SK-N-SH (cell line): ENCODE measurements around the gene MCTP1. TPM values are rescaled to one million over a fixed set of nuclear protein-coding genes. Genes with fewer than 3 reads are reported as not detected.

ENCODE experiments used
- CTCF ChIA-PET: fragments of 300-600, 350-600 bp; formaldehyde crosslinking; extraction: SDS; loops from one replicate; lab custom pipeline; 2021; lab: Yijun Ruan, JAX
- POLR2A ChIA-PET: fragments of 350-600 bp; sonication (Branson Sonifier 250); formaldehyde crosslinking; extraction: SDS; loops from one replicate; lab custom pipeline; 2020; ENCODE audit warnings: antibody characterized with exemption, inconsistent platforms; lab: Yijun Ruan, JAX
- DNase-seq: peaks from one replicate; pipeline ENCODE4 v3.0.0; 2012
- H2AFZ ChIP-seq: fragments of 200-600 bp; sonication (generic); 2 replicates; pipeline ENCODE4 v1.8.1; 2016; ENCODE audit warnings: antibody characterized with exemption, mild to moderate bottlenecking, low read depth
- H3F3A ChIP-seq: fragments of 200-600 bp; sonication (generic); replicated peaks from 2 replicates; pipeline ENCODE3; 2016; ENCODE audit warnings: antibody characterized with exemption, mild to moderate bottlenecking; ENCODE audit not compliant: insufficient read depth
- H3K27ac ChIP-seq, 2 experiments: fragments of 200-500 bp in 1 of 2; fragments of 200-600 bp in 1 of 2; sonication (Bioruptor generic) in 1 of 2; sonication (generic), shearing (Covaris generic) in 1 of 2; 2 replicates each; pipeline versions ENCODE4 v1.5.1 to v1.6.1; 2014 to 2016; ENCODE audit warnings: low read depth in 2 of 2, inconsistent platforms in 1 of 2, low read length in 1 of 2, mild to moderate bottlenecking in 1 of 2, mixed read lengths in 1 of 2
- H3K27me3 ChIP-seq: fragments of 200-600 bp; sonication (generic), shearing (Covaris generic); 2 replicates; pipeline ENCODE4 v1.6.1; 2016; ENCODE audit warnings: mixed run types; ENCODE audit not compliant: insufficient read depth
- H3K36me3 ChIP-seq, 2 experiments: fragments of 200-500 bp in 1 of 2; fragments of 200-600 bp in 1 of 2; sonication (Bioruptor generic) in 1 of 2; sonication (generic) in 1 of 2; replicated peaks in 1 of 2; 2 replicates each; pipeline versions ENCODE3 to v1.5.1; 2014 to 2016; ENCODE audit warnings: low read length in 1 of 2, mild to moderate bottlenecking in 1 of 2; ENCODE audit not compliant: insufficient read depth in 2 of 2, control insufficient read depth in 1 of 2
- H3K4me1 ChIP-seq, 2 experiments: fragments of 200-500 bp in 1 of 2; fragments of 200-600 bp in 1 of 2; sonication (Bioruptor generic) in 1 of 2; sonication (generic), shearing (Covaris generic) in 1 of 2; 2 replicates each; pipeline versions ENCODE4 v1.5.1 to v1.6.1; 2014 to 2016; ENCODE audit warnings: low read depth in 1 of 2, low read length in 1 of 2, mixed run types in 1 of 2; ENCODE audit not compliant: insufficient read depth in 2 of 2, control insufficient read depth in 1 of 2
- H3K4me2 ChIP-seq: fragments of 200-600 bp; sonication (generic), shearing (Covaris generic); 2 replicates; pipeline ENCODE4 v1.6.1; 2017; ENCODE audit warnings: mixed run types
- H3K4me3 ChIP-seq, 2 experiments: fragments of 200-500 bp in 1 of 2; fragments of 200-600 bp in 1 of 2; sonication (Bioruptor generic) in 1 of 2; sonication (generic), shearing (Covaris generic) in 1 of 2; 2 replicates each; pipeline versions ENCODE4 v1.5.1 to v1.8.1; 2014 to 2016; ENCODE audit warnings: low read depth in 2 of 2, inconsistent platforms in 1 of 2, low read length in 1 of 2, mild to moderate bottlenecking in 1 of 2, mixed read lengths in 1 of 2, moderate library complexity in 1 of 2
- H3K79me2 ChIP-seq: fragments of 200-600 bp; sonication (generic); 2 replicates; pipeline ENCODE4 v1.8.1; 2017; ENCODE audit warnings: mild to moderate bottlenecking; ENCODE audit not compliant: insufficient read depth
- H3K9ac ChIP-seq: fragments of 200-600 bp; sonication (generic); 2 replicates; pipeline ENCODE4 v1.6.1; 2017; ENCODE audit warnings: mixed run types
- H3K9me2 ChIP-seq: fragments of 200-600 bp; sonication (generic); 2 replicates; pipeline ENCODE4 v1.6.1; 2017; ENCODE audit warnings: mixed run types
- H3K9me3 ChIP-seq: fragments of 200-600 bp; sonication (generic); 2 replicates; pipeline ENCODE4 v1.6.1; 2017; ENCODE audit warnings: mixed run types, mild to moderate bottlenecking, moderate library complexity
- H4K20me1 ChIP-seq: fragments of 200-600 bp; sonication (generic); 2 replicates; pipeline ENCODE4 v1.6.1; 2017; ENCODE audit warnings: mild to moderate bottlenecking, mixed run types; ENCODE audit not compliant: insufficient read depth
- EP300 ChIP-seq, 2 experiments: IDR thresholded peaks; 2 replicates each; pipeline versions ENCODE4 v1.4.0 to v1.6.1; 2012; ENCODE audit warnings: borderline replicate concordance in 1 of 2, low read depth in 1 of 2, low read length in 1 of 2
- FOXJ3 ChIP-seq: sonication (generic); formaldehyde crosslinking; IDR thresholded peaks from 2 replicates; pipeline ENCODE4 v1.5.1; 2020; ENCODE audit warnings: mild to moderate bottlenecking, missing genetic modification reagents
- FOXM1 ChIP-seq: IDR thresholded peaks from 2 replicates; pipeline ENCODE4 v1.4.0; 2012; ENCODE audit warnings: low read depth, mild to moderate bottlenecking
- GABPA ChIP-seq: IDR thresholded peaks from 2 replicates; pipeline ENCODE4 v1.4.0; 2012; ENCODE audit warnings: low read depth, mild to moderate bottlenecking
- GATA2 ChIP-seq: sonication (generic); formaldehyde crosslinking; IDR thresholded peaks from 2 replicates; pipeline ENCODE4 v1.5.0; 2020; ENCODE audit warnings: mild to moderate bottlenecking, missing genetic modification reagents
- MEF2A ChIP-seq: IDR thresholded peaks from 2 replicates; pipeline ENCODE4 v1.4.0; 2012; ENCODE audit warnings: low read depth, borderline replicate concordance
- NFIC ChIP-seq: IDR thresholded peaks from 2 replicates; pipeline ENCODE4 v1.4.0; 2012; ENCODE audit warnings: borderline replicate concordance
- POLR2AphosphoS5 ChIP-seq: IDR thresholded peaks from 2 replicates; pipeline ENCODE4 v1.6.1; 2012; ENCODE audit warnings: low read depth, low read length
- RCOR1 ChIP-seq: fragments of 150-350 bp; IDR thresholded peaks from 2 replicates; pipeline ENCODE4 v1.6.1; 2017; ENCODE audit warnings: antibody characterized with exemption, low read length
- RXRA ChIP-seq: IDR thresholded peaks from 2 replicates; pipeline ENCODE4 v1.4.0; 2012; ENCODE audit warnings: low read depth, mild to moderate bottlenecking, borderline replicate concordance
- SMC3 ChIP-seq: IDR thresholded peaks from 2 replicates; pipeline ENCODE4 v1.6.1; 2012; ENCODE audit warnings: low read depth, low read length, improper control_type of control experiment
- TAF1 ChIP-seq: IDR thresholded peaks from 2 replicates; pipeline ENCODE4 v1.6.1; 2012; ENCODE audit warnings: low read depth, mild to moderate bottlenecking, low read length, moderate library complexity, borderline replicate concordance
- TEAD4 ChIP-seq: IDR thresholded peaks from 2 replicates; pipeline ENCODE4 v1.4.0; 2012; ENCODE audit warnings: mild to moderate bottlenecking, borderline replicate concordance; ENCODE audit not compliant: insufficient read depth
- WGBS: methylation state at CpG from one replicate; pipeline ENCODE4 v1.1.6; 2017; ENCODE audit warnings: low lambda C conversion rate; 5-methylcytosine and 5-hydroxymethylcytosine counted together
- polyA plus RNA-seq, 3 experiments: library from polyadenylated mRNA; depleted of rRNA; stranded (reverse); fragments of >200 nt; gene quantifications; 2 replicates each; pipeline ENCODE4 v1.2.3, GENCODE V29; 2012
- TF ChIP-seq, protein P1 (sequence below): IDR thresholded peaks from 2 replicates; pipeline ENCODE4; 2012
- TF ChIP-seq, protein P2 (sequence below): IDR thresholded peaks from 2 replicates; pipeline ENCODE4 v1.6.1; 2012; ENCODE audit warnings: mild to moderate bottlenecking, low read depth, low read length, moderate library complexity
- TF ChIP-seq, protein P3 (sequence below): IDR thresholded peaks from 2 replicates; pipeline ENCODE4 v1.4.0; 2012; ENCODE audit warnings: low read depth, borderline replicate concordance
- TF ChIP-seq, protein P4 (sequence below): fragments of 200-600 bp; sonication (generic); IDR thresholded peaks from 2 replicates; pipeline ENCODE4 v1.6.1; 2017; ENCODE audit warnings: antibody characterized with exemption, mild to moderate bottlenecking, moderate library complexity

Gene MCTP1
- polyA plus RNA-seq, 1 of the 3 experiments (the other 2 are of a cell fraction): 0.53 TPM

DNA sequence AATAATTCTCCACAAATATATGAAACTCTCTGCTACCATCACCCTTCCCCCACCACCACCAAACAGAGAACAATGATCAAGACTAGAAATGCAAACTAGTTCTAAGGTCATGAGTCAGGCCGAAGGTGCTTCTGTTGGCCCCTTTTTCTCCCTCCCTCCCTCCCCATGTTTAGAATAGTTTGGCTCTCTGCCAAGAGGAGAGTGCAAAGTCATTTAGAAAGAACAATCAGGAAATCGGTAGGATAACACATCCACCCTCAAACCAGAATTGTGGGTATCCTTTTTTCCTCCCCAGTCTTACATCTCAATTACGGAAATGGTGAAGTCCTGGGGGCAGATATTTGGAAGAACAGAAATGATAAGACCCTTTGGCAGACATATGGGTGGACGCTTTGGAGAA, 496.4 kb downstream of the MCTP1 start:
- Histone ChIP-seq H4K20me1 (no peaks in the 10 kb centered on the region), H3K4me2 (no peak overlapping the region), H3K9me3 (no peaks in the 10 kb centered on the region), H3K27ac (no peak overlapping the region), H3K9me2 (no peaks in the 10 kb centered on the region), H3K27me3 (no peaks in the 10 kb centered on the region), H3F3A (peaks cover 8% of the 10 kb centered on the region), H3K36me3 (no peaks in the 10 kb centered on the region), H3K9ac (no peak overlapping the region), H3K79me2 (no peaks in the 10 kb centered on the region), H3K4me3 (no peak overlapping the region), H3K4me1 (no peaks in the 10 kb centered on the region), H2AFZ (no peak overlapping the region)
- 91% methylated on average over 4 of the region's 4 CpGs for WGBS
- TF ChIP-seq TEAD4 (no peak), EP300 (IDR thresholded peaks at IDR 0.05; ENCODE audit: borderline replicate concordance in 1 of 2, low read depth in 1 of 2, low read length in 1 of 2) (no peak), NFIC (no peak), GABPA (no peak), SMC3 (no peak), TAF1 (no peak), RCOR1 (no peak), RXRA (no peak), MEF2A (no peak), FOXM1 (no peak), POLR2AphosphoS5 (no peak), GATA2 (CRISPR knock-in tag) (no peak), FOXJ3 (CRISPR knock-in tag) (no peak)
- TF ChIP-seq, protein P1, sequence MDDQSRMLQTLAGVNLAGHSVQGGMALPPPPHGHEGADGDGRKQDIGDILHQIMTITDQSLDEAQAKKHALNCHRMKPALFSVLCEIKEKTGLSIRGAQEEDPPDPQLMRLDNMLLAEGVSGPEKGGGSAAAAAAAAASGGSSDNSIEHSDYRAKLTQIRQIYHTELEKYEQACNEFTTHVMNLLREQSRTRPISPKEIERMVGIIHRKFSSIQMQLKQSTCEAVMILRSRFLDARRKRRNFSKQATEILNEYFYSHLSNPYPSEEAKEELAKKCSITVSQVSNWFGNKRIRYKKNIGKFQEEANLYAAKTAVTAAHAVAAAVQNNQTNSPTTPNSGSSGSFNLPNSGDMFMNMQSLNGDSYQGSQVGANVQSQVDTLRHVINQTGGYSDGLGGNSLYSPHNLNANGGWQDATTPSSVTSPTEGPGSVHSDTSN: no peak
- TF ChIP-seq, protein P2, sequence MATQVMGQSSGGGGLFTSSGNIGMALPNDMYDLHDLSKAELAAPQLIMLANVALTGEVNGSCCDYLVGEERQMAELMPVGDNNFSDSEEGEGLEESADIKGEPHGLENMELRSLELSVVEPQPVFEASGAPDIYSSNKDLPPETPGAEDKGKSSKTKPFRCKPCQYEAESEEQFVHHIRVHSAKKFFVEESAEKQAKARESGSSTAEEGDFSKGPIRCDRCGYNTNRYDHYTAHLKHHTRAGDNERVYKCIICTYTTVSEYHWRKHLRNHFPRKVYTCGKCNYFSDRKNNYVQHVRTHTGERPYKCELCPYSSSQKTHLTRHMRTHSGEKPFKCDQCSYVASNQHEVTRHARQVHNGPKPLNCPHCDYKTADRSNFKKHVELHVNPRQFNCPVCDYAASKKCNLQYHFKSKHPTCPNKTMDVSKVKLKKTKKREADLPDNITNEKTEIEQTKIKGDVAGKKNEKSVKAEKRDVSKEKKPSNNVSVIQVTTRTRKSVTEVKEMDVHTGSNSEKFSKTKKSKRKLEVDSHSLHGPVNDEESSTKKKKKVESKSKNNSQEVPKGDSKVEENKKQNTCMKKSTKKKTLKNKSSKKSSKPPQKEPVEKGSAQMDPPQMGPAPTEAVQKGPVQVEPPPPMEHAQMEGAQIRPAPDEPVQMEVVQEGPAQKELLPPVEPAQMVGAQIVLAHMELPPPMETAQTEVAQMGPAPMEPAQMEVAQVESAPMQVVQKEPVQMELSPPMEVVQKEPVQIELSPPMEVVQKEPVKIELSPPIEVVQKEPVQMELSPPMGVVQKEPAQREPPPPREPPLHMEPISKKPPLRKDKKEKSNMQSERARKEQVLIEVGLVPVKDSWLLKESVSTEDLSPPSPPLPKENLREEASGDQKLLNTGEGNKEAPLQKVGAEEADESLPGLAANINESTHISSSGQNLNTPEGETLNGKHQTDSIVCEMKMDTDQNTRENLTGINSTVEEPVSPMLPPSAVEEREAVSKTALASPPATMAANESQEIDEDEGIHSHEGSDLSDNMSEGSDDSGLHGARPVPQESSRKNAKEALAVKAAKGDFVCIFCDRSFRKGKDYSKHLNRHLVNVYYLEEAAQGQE: no peak
- TF ChIP-seq, protein P3, sequence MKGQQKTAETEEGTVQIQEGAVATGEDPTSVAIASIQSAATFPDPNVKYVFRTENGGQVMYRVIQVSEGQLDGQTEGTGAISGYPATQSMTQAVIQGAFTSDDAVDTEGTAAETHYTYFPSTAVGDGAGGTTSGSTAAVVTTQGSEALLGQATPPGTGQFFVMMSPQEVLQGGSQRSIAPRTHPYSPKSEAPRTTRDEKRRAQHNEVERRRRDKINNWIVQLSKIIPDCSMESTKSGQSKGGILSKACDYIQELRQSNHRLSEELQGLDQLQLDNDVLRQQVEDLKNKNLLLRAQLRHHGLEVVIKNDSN: no peak
- TF ChIP-seq, protein P4, sequence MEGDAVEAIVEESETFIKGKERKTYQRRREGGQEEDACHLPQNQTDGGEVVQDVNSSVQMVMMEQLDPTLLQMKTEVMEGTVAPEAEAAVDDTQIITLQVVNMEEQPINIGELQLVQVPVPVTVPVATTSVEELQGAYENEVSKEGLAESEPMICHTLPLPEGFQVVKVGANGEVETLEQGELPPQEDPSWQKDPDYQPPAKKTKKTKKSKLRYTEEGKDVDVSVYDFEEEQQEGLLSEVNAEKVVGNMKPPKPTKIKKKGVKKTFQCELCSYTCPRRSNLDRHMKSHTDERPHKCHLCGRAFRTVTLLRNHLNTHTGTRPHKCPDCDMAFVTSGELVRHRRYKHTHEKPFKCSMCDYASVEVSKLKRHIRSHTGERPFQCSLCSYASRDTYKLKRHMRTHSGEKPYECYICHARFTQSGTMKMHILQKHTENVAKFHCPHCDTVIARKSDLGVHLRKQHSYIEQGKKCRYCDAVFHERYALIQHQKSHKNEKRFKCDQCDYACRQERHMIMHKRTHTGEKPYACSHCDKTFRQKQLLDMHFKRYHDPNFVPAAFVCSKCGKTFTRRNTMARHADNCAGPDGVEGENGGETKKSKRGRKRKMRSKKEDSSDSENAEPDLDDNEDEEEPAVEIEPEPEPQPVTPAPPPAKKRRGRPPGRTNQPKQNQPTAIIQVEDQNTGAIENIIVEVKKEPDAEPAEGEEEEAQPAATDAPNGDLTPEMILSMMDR: no peak
- CTCF ChIA-PET: interaction anchor here (0.8 to 1.0 kb wide), 2 partner anchors 62 kb away, joined by 3 to 4 read pairs; no protein-coding TSS in a partner anchor
- POLR2A ChIA-PET: no interaction called here
- DNase-seq: no peak
